K562 (cell line): ENCODE measurements around the gene STEAP1B. TPM values are rescaled to one million over a fixed set of nuclear protein-coding genes. Genes with fewer than 3 reads are reported as not detected.

Experiments
- CBX5 ChIP-seq: IDR thresholded peaks from 2 replicates; pipeline ENCODE4 v1.6.1; 2014; ENCODE audit warnings: low read depth, borderline replicate concordance
- ELF2 ChIP-seq: fragments of 250-450 bp; sonication (Bioruptor Pico); IDR thresholded peaks from 2 replicates; pipeline ENCODE4 v1.5.0; 2021; ENCODE audit warnings: mild to moderate bottlenecking
- HLTF ChIP-seq: fragments of 450-650 bp; IDR thresholded peaks from 2 replicates; pipeline ENCODE4 v1.6.1; 2016
- KLF10 ChIP-seq: fragments of 250-450 bp; sonication (Bioruptor Pico); IDR thresholded peaks from 2 replicates; pipeline ENCODE4 v1.6.1; 2021; ENCODE audit warnings: matching md5 sums
- NFRKB ChIP-seq: fragments of 450-650 bp; IDR thresholded peaks from 2 replicates; pipeline ENCODE4 v1.6.1; 2016; ENCODE audit warnings: low read depth
- POLR3G ChIP-seq: IDR thresholded peaks from 2 replicates; pipeline ENCODE4 v1.6.1; 2011; ENCODE audit not compliant: insufficient read length, insufficient replicate concordance; ENCODE audit errors: extremely low read depth
- TAF1 ChIP-seq: IDR thresholded peaks from 2 replicates; pipeline ENCODE4 v1.6.1; 2011; ENCODE audit warnings: mild to moderate bottlenecking, low read length, moderate library complexity; ENCODE audit not compliant: insufficient read depth, control insufficient read depth, severe bottlenecking; ENCODE audit errors: extremely low read depth
- ZZZ3 ChIP-seq: fragments of 450-650 bp; IDR thresholded peaks from 2 replicates; pipeline ENCODE4 v1.6.1; 2016; ENCODE audit warnings: antibody characterized with exemption, mild to moderate bottlenecking, moderate library complexity
- polyA plus RNA-seq, 8 experiments: library from polyadenylated mRNA; depleted of rRNA in 4 of 8; stranded (reverse) in 5 of 8; unstranded in 3 of 8; fragments of >200 nt; fragmentation: Nextera tagmentation in 2 of 8; fragmentation: Illumina TruSeq in 1 of 8; extraction: Ambion mirVana in 2 of 8; extraction: Trizol in 1 of 8; gene quantifications; 2 replicates each; pipeline versions ENCODE4 v1.2.1 to v1.2.3, GENCODE V29; 2011 to 2014; ENCODE audit warnings: inconsistent platforms in 1 of 8, missing spikeins in 1 of 8
- total RNA-seq, 7 experiments: library from RNA; depleted of rRNA in 6 of 7; stranded (reverse); fragments of >200 nt in 6 of 7; fragmentation: Illumina TruSeq in 2 of 7; extraction: Trizol in 2 of 7; gene quantifications; 2 replicates each; pipeline versions ENCODE4 v1.2.1 to v1.2.3, GENCODE V29; 2011 to 2021; ENCODE audit warnings: low replicate concordance in 1 of 7
- TF ChIP-seq, protein P1 (sequence below): fragments of 250-450 bp; sonication (Bioruptor Pico); IDR thresholded peaks from 2 replicates; pipeline ENCODE4 v1.5.1; 2021; ENCODE audit warnings: mild to moderate bottlenecking
- TF ChIP-seq, protein P2 (sequence below), 2 experiments: fragments of 450-650 bp in 1 of 2; sonication (generic) in 1 of 2; formaldehyde crosslinking in 1 of 2; IDR thresholded peaks in 1 of 2; conservative IDR thresholded peaks in 1 of 2; 2 replicates each; pipeline versions ENCODE4 v1.6.1 to v1.8.1; 2016 to 2023; ENCODE audit warnings: mild to moderate bottlenecking in 2 of 2, moderate library complexity in 2 of 2, inconsistent platforms in 1 of 2, missing genetic modification reagents in 1 of 2
- TF ChIP-seq, protein P3 (sequence below): sonication (generic); formaldehyde crosslinking; IDR thresholded peaks from 2 replicates; pipeline ENCODE4 v1.8.0; 2022; ENCODE audit warnings: missing genetic modification reagents, mild to moderate bottlenecking, borderline replicate concordance

Gene STEAP1B
- total and polyA plus RNA-seq, 9 of the 15 experiments (the other 6 are each of a cell fraction or from before 2014, with no cell fraction given): 20.0 to 38.5 (median 30.6) TPM

- TF ChIP-seq, protein P1, sequence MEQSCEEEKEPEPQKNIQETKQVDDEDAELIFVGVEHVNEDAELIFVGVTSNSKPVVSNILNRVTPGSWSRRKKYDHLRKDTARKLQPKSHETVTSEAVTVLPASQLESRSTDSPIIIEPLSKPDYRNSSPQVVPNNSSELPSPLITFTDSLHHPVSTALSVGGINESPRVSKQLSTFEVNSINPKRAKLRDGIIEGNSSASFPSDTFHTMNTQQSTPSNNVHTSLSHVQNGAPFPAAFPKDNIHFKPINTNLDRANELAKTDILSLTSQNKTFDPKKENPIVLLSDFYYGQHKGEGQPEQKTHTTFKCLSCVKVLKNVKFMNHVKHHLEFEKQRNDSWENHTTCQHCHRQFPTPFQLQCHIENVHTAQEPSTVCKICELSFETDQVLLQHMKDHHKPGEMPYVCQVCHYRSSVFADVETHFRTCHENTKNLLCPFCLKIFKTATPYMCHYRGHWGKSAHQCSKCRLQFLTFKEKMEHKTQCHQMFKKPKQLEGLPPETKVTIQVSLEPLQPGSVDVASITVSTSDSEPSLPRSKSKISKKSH (CRISPR knock-in tag): no peak
- no peak for TF ChIP-seq ELF2 (CRISPR knock-in tag)
- TF ChIP-seq, protein P2, sequence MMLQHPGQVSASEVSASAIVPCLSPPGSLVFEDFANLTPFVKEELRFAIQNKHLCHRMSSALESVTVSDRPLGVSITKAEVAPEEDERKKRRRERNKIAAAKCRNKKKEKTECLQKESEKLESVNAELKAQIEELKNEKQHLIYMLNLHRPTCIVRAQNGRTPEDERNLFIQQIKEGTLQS (IDR thresholded peaks at IDR 0.05): no peak
- TF ChIP-seq, protein P2 (CRISPR knock-in tag; conservative IDR thresholded peaks at IDR 0.05): no peak
- TF ChIP-seq KLF10: no peak
- TF ChIP-seq HLTF: no peak
- no peak for TF ChIP-seq ZZZ3
- TF ChIP-seq, protein P3, sequence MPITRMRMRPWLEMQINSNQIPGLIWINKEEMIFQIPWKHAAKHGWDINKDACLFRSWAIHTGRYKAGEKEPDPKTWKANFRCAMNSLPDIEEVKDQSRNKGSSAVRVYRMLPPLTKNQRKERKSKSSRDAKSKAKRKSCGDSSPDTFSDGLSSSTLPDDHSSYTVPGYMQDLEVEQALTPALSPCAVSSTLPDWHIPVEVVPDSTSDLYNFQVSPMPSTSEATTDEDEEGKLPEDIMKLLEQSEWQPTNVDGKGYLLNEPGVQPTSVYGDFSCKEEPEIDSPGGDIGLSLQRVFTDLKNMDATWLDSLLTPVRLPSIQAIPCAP (CRISPR knock-in tag): no peak
- TF ChIP-seq TAF1: no peak
- TF ChIP-seq NFRKB: no peak
- no peak for TF ChIP-seq POLR3G
- no peak for TF ChIP-seq CBX5
Observed at GRCh38 chr7:22399091-22399490, 100.9 kb downstream of the STEAP1B start (continued).
